Measurements from ENCODE around the gene FAM227B.

GRCh38 chr15:49309889-49310288 is 310.7 kb downstream of the FAM227B start:
- no peak for TF ChIP-seq CTCF (IDR thresholded peaks at IDR 0.05)
- no peak for TF ChIP-seq EZH2 (IDR thresholded peaks at IDR 0.05)
